Astrocyte (in vitro differentiated cells and primary cell): ENCODE measurements around the gene MARK2. TPM values are rescaled to one million over a fixed set of nuclear protein-coding genes. Genes with fewer than 3 reads are reported as not detected.
A peak's percentile ranks its signal among the peaks of the same experiment; 100 is the strongest.

Experiments used
- DNase-seq: peaks from one replicate; pipeline ENCODE4 v3.0.0-alpha.2; 2010; ENCODE audit warnings: low read depth
- FAIRE-seq: peaks from 2 replicates; lab custom pipeline; 2011; peaks lifted over from hg19 to GRCh38; lab: Jason Lieb, UNC
- H2AFZ ChIP-seq: 2 replicates; pipeline ENCODE4 v1.6.0; 2012; ENCODE audit warnings: low read depth, low read length, inconsistent platforms
- H3K27ac ChIP-seq: 2 replicates; pipeline ENCODE4 v1.5.1; 2011; ENCODE audit warnings: low read depth, low read length, inconsistent platforms
- H3K27me3 ChIP-seq: 2 replicates; pipeline ENCODE4 v1.6.0; 2011; ENCODE audit warnings: low read length, inconsistent platforms; ENCODE audit not compliant: insufficient read depth
- H3K36me3 ChIP-seq: 2 replicates; pipeline ENCODE4 v1.5.1; 2011; ENCODE audit warnings: low read length, inconsistent platforms; ENCODE audit not compliant: insufficient read depth
- H3K4me1 ChIP-seq: 2 replicates; pipeline ENCODE4 v1.5.1; 2011; ENCODE audit warnings: low read length, inconsistent platforms; ENCODE audit not compliant: insufficient read depth
- H3K4me2 ChIP-seq: 2 replicates; pipeline ENCODE4 v1.6.0; 2012; ENCODE audit warnings: low read length, inconsistent platforms
- H3K4me3 ChIP-seq: 2 replicates; pipeline ENCODE4 v1.5.1; 2011; ENCODE audit warnings: low read depth, mild to moderate bottlenecking, low read length, inconsistent platforms; ENCODE audit not compliant: insufficient read depth
- H3K79me2 ChIP-seq: 2 replicates; pipeline ENCODE4 v1.6.0; 2012; ENCODE audit warnings: mild to moderate bottlenecking, low read length, inconsistent platforms; ENCODE audit not compliant: insufficient read depth
- H3K9ac ChIP-seq: 2 replicates; pipeline ENCODE4 v1.6.0; 2012; ENCODE audit warnings: mild to moderate bottlenecking, low read length, inconsistent platforms
- H3K9me3 ChIP-seq: 2 replicates; pipeline ENCODE4 v1.5.1; 2012; ENCODE audit warnings: low read depth, mild to moderate bottlenecking, low read length, inconsistent platforms; ENCODE audit not compliant: insufficient read depth
- H4K20me1 ChIP-seq: 2 replicates; pipeline ENCODE4 v1.6.0; 2012; ENCODE audit warnings: low read length, inconsistent platforms; ENCODE audit not compliant: insufficient read depth
- H3K27ac Mint-ChIP-seq: one replicate; pipeline ENCODE4 v1.8.0; 2021; ENCODE audit warnings: mild to moderate bottlenecking, mixed read lengths; ENCODE audit not compliant: unreplicated experiment
- H3K27me3 Mint-ChIP-seq: one replicate; pipeline ENCODE4 v1.8.0; 2021; ENCODE audit warnings: low read depth, mixed read lengths; ENCODE audit not compliant: unreplicated experiment
- H3K36me3 Mint-ChIP-seq: one replicate; pipeline ENCODE4 v1.8.0; 2021; ENCODE audit warnings: low read depth, mixed read lengths; ENCODE audit not compliant: unreplicated experiment
- H3K4me1 Mint-ChIP-seq: one replicate; pipeline ENCODE4 v1.8.0; 2021; ENCODE audit warnings: low read depth, mixed read lengths; ENCODE audit not compliant: unreplicated experiment
- H3K4me3 Mint-ChIP-seq: one replicate; pipeline ENCODE4 v1.8.0; 2021; ENCODE audit warnings: mild to moderate bottlenecking, moderate library complexity, mixed read lengths; ENCODE audit not compliant: unreplicated experiment
- H3K9me3 Mint-ChIP-seq: one replicate; pipeline ENCODE4 v1.8.0; 2021; ENCODE audit warnings: mild to moderate bottlenecking, mixed read lengths; ENCODE audit not compliant: unreplicated experiment
- CTCF ChIP-seq: IDR thresholded peaks from 2 replicates; pipeline ENCODE4 v1.5.1; 2011; ENCODE audit warnings: low read depth, mild to moderate bottlenecking, inconsistent platforms, low read length, moderate library complexity; ENCODE audit not compliant: insufficient read depth
- EZH2 ChIP-seq: IDR thresholded peaks from 2 replicates; pipeline ENCODE4 v1.6.1; 2012; ENCODE audit warnings: mild to moderate bottlenecking, low read length, inconsistent platforms; ENCODE audit not compliant: insufficient read depth
- total RNA-seq: library from RNA; stranded (reverse); gene quantifications from 2 replicates; pipeline ENCODE4 v1.2.1, GENCODE V29; 2021

Gene MARK2
- total RNA-seq, 1 donor from 2014 or later, result 38.1 TPM

- Histone ChIP-seq H3K79me2 (no peaks in the 10 kb centered on the region), H3K4me2 (no peak overlapping the region), H3K4me1 (no peaks in the 10 kb centered on the region), H3K27ac (no peak overlapping the region), H3K27me3 (peaks cover 2% of the 10 kb centered on the region), H3K36me3 (no peaks in the 10 kb centered on the region), H3K4me3 (no peak overlapping the region), H3K9me3 (no peaks in the 10 kb centered on the region), H2AFZ (no peak overlapping the region), H3K9ac (no peak overlapping the region), H4K20me1 (no peaks in the 10 kb centered on the region)
- Mint-ChIP-seq H3K9me3 (no peaks in the 10 kb centered on the region), H3K4me3 (no peak overlapping the region), H3K4me1 (peaks cover 3% of the 10 kb centered on the region), H3K36me3 (no peaks in the 10 kb centered on the region), H3K27ac (no peak overlapping the region), H3K27me3 (peaks cover 20% of the 10 kb centered on the region)
- no peak for DNase-seq
- FAIRE-seq, result no peak
- no peak for TF ChIP-seq EZH2
- no peak for TF ChIP-seq CTCF
Observed at GRCh38 chr11:63931876-63932275, 93.0 kb downstream of the MARK2 start.

GRCh38 chr11:63933459-63933858, 94.5 kb downstream of the MARK2 start:
- Histone ChIP-seq H3K9ac (no peak overlapping the region), H3K27me3 (peaks cover under 1% of the 10 kb centered on the region), H3K79me2 (no peaks in the 10 kb centered on the region), H3K27ac (no peak overlapping the region), H3K9me3 (no peaks in the 10 kb centered on the region), H3K4me3 (no peak overlapping the region), H3K4me2 (no peak overlapping the region), H4K20me1 (no peaks in the 10 kb centered on the region), H3K36me3 (no peaks in the 10 kb centered on the region), H3K4me1 (no peaks in the 10 kb centered on the region), H2AFZ (no peak overlapping the region)
- no peaks in the 10 kb centered on the region for H3K36me3 Mint-ChIP-seq
- no peaks in the 10 kb centered on the region for H3K9me3 Mint-ChIP-seq
- TF ChIP-seq EZH2, result no peak
- H3K4me1 Mint-ChIP-seq, result peaks cover 3% of the 10 kb centered on the region
- DNase-seq (no peak), FAIRE-seq (no peak)
- H3K27me3 Mint-ChIP-seq, result peaks cover 8% of the 10 kb centered on the region
- H3K4me3 Mint-ChIP-seq, result no peak overlapping the region
- H3K27ac Mint-ChIP-seq, result no peak overlapping the region

GRCh38 chr11:63937713-63938478, 99.0 kb downstream of the MARK2 start:
- no peaks in the 10 kb centered on the region for H3K27me3 ChIP-seq
- H3K4me2 ChIP-seq, result peak overlapping the region; percentile 86
- no peaks in the 10 kb centered on the region for H3K4me1 ChIP-seq
- TF ChIP-seq CTCF (no peak), EZH2 (no peak)
- H3K9me3 ChIP-seq, result no peaks in the 10 kb centered on the region
- H3K9me3 Mint-ChIP-seq, result no peaks in the 10 kb centered on the region
- H3K4me1 Mint-ChIP-seq, result peaks cover 3% of the 10 kb centered on the region
- no peaks in the 10 kb centered on the region for H3K36me3 ChIP-seq
- H3K79me2 ChIP-seq, result peaks cover 31% of the 10 kb centered on the region
- H3K27me3 Mint-ChIP-seq, result no peaks in the 10 kb centered on the region
- peak overlapping the region; percentile 70 for H2AFZ ChIP-seq
- H3K4me3 ChIP-seq, result peak overlapping the region; percentile 52
- peak overlapping the region; percentile 84 for H3K4me3 Mint-ChIP-seq
- H3K9ac ChIP-seq, result peak overlapping the region; percentile 54
- H3K27ac ChIP-seq, result peak overlapping the region; percentile 15
- H4K20me1 ChIP-seq, result peaks cover 5% of the 10 kb centered on the region
- H3K27ac Mint-ChIP-seq, result peak overlapping the region; percentile 59
- no peak for DNase-seq
- H3K36me3 Mint-ChIP-seq, result no peaks in the 10 kb centered on the region
- FAIRE-seq, result no peak
